SKM-1 treated with dmso at 0.1 percent for 144 hours (cell line): ENCODE data around the gene EML5.

Experiments
- DNase-seq: peaks from one replicate; lab custom pipeline; 2025; ENCODE audit not compliant: unreplicated experiment; lab: John Stamatoyannopoulos, UW

The EML5 gene

GRCh38 chr14:88618476-88618875 lies 174.3 kb downstream of the EML5 start:
- DNase-seq = no peak

GRCh38 chr14:88617479-88617878 lies 175.3 kb downstream of the EML5 start:
- DNase-seq = no peak

- no peak for DNase-seq
Observed at GRCh38 chr14:88616697-88617096, 176.1 kb downstream of the EML5 start.

GRCh38 chr14:88614218-88614907 lies 178.4 kb downstream of the EML5 start:
- DNase-seq = no peak

GRCh38 chr14:88613552-88614010 lies 179.2 kb downstream of the EML5 start:
- no peak for DNase-seq

GRCh38 chr14:88612981-88613380 lies 179.8 kb downstream of the EML5 start:
- DNase-seq = no peak

GRCh38 chr14:88611878-88612277 lies 180.9 kb downstream of the EML5 start:
- DNase-seq = no peak

- no peak for DNase-seq
Observed at GRCh38 chr14:88607829-88608228, 184.9 kb downstream of the EML5 start.

- DNase-seq = no peak
Observed at GRCh38 chr14:88605594-88605993, 187.2 kb downstream of the EML5 start.

- DNase-seq = no peak
Observed at GRCh38 chr14:88604212-88604611, 188.5 kb downstream of the EML5 start.

- DNase-seq = no peak
Observed at GRCh38 chr14:88599761-88600439, 192.9 kb downstream of the EML5 start.

GRCh38 chr14:88599326-88599725 lies 193.4 kb downstream of the EML5 start:
- no peak for DNase-seq

GRCh38 chr14:88598097-88598675 lies 194.6 kb downstream of the EML5 start:
- DNase-seq = no peak

- no peak for DNase-seq
Observed at GRCh38 chr14:88597601-88598000, 195.2 kb downstream of the EML5 start.

GRCh38 chr14:88597038-88597437 lies 195.7 kb downstream of the EML5 start:
- DNase-seq = no peak

GRCh38 chr14:88592031-88592430 lies 200.7 kb downstream of the EML5 start:
- no peak for DNase-seq

GRCh38 chr14:88590173-88590572 lies 202.6 kb downstream of the EML5 start:
- DNase-seq = no peak

GRCh38 chr14:88588081-88588480 lies 204.7 kb downstream of the EML5 start:
- no peak for DNase-seq

- DNase-seq = no peak
Observed at GRCh38 chr14:88584451-88584850, 208.3 kb downstream of the EML5 start.

GRCh38 chr14:88576222-88576621 lies 216.5 kb downstream of the EML5 start:
- DNase-seq = no peak

GRCh38 chr14:88572117-88572516 lies 220.6 kb downstream of the EML5 start:
- DNase-seq = no peak

GRCh38 chr14:88568196-88568595 lies 224.6 kb downstream of the EML5 start:
- DNase-seq = no peak
